ENCODE data around the gene RPUSD1. TPM values are rescaled to one million over a fixed set of nuclear protein-coding genes. Genes with fewer than 3 reads are reported as not detected.

Gene RPUSD1
- total RNA-seq, 1 experiment from 2014 or later: 45.1 TPM

DNA sequence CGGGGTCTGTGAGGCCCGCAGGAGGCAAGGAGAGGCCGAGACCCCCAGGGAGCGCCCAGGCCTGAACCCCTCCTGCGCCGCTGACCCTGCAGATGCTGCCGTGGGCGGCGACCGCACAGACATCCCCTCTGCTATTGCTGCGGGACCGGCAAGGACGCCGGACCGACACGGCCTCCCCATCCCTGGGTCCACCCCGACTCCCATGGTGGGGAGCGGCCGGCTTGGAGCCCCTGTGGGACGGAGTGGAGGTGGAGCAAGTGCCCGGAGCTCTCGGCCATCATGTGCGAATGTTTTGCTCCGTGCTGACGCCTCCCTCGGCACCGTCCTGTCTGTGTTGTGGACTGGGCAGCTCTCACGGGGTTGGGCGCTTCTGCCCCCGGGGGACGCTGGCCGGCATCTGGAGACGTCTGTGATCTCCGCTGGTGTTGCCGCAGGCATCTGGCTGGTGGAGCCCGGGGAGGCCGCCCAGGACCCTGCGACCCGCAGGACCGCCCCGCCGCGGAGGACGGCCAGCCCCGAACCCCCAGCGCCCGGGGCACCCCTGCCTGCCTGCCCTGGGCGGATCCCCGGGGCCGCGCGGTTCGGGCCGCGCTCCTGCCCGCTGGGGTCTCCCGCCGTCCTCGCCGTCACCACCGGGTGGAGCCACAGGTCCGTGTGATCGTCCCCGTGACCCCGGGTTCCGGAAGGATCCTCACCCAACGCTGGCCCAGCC, 25.2 kb upstream of the RPUSD1 start (continued):
- TF ChIP-seq, protein P1, sequence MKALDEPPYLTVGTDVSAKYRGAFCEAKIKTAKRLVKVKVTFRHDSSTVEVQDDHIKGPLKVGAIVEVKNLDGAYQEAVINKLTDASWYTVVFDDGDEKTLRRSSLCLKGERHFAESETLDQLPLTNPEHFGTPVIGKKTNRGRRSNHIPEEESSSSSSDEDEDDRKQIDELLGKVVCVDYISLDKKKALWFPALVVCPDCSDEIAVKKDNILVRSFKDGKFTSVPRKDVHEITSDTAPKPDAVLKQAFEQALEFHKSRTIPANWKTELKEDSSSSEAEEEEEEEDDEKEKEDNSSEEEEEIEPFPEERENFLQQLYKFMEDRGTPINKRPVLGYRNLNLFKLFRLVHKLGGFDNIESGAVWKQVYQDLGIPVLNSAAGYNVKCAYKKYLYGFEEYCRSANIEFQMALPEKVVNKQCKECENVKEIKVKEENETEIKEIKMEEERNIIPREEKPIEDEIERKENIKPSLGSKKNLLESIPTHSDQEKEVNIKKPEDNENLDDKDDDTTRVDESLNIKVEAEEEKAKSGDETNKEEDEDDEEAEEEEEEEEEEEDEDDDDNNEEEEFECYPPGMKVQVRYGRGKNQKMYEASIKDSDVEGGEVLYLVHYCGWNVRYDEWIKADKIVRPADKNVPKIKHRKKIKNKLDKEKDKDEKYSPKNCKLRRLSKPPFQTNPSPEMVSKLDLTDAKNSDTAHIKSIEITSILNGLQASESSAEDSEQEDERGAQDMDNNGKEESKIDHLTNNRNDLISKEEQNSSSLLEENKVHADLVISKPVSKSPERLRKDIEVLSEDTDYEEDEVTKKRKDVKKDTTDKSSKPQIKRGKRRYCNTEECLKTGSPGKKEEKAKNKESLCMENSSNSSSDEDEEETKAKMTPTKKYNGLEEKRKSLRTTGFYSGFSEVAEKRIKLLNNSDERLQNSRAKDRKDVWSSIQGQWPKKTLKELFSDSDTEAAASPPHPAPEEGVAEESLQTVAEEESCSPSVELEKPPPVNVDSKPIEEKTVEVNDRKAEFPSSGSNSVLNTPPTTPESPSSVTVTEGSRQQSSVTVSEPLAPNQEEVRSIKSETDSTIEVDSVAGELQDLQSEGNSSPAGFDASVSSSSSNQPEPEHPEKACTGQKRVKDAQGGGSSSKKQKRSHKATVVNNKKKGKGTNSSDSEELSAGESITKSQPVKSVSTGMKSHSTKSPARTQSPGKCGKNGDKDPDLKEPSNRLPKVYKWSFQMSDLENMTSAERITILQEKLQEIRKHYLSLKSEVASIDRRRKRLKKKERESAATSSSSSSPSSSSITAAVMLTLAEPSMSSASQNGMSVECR (CRISPR knock-in tag; IDR thresholded peaks at IDR 0.05; ENCODE audit: borderline replicate concordance): 0 out of 2 replicates have a peak, but pooled peaks have one; percentile 47
- TF ChIP-seq ATF6 (CRISPR knock-in tag; IDR thresholded peaks at IDR 0.05) (no peak), NR2C2 (CRISPR knock-in tag; IDR thresholded peaks at IDR 0.05) (no peak), SMAD3 (CRISPR knock-in tag; IDR thresholded peaks at IDR 0.05; ENCODE audit: borderline replicate concordance) (no peak), JUN (CRISPR knock-in tag; IDR thresholded peaks at IDR 0.05) (no peak), ZNF423 (CRISPR knock-in tag; IDR thresholded peaks at IDR 0.05) (peak; percentile 49; the same call in 1 of the 2 replicates), ZNF416 (CRISPR knock-in tag; IDR thresholded peaks at IDR 0.05) (no peak; the same call in 1 of the 2 replicates), ZNF512 (CRISPR knock-in tag; IDR thresholded peaks at IDR 0.05; ENCODE audit: borderline replicate concordance) (no peak), RORB (CRISPR knock-in tag; IDR thresholded peaks at IDR 0.05) (no peak), USF1 (CRISPR knock-in tag; IDR thresholded peaks at IDR 0.05) (no peak), ZNF671 (CRISPR knock-in tag; IDR thresholded peaks at IDR 0.05) (no peak), JAZF1 (CRISPR knock-in tag; IDR thresholded peaks at IDR 0.05) (no peak), TP53 (CRISPR knock-in tag; IDR thresholded peaks at IDR 0.05) (no peak), OVOL2 (CRISPR knock-in tag; IDR thresholded peaks at IDR 0.05; ENCODE audit: borderline replicate concordance) (no peak), ZNF138 (CRISPR knock-in tag; conservative IDR thresholded peaks at IDR 0.05) (no peak), CTCF (IDR thresholded peaks at IDR 0.05) (peak; percentile 50; the same call in 1 of the 2 replicates), ZNF121 (CRISPR knock-in tag; IDR thresholded peaks at IDR 0.05) (no peak), FOXP1 (CRISPR knock-in tag; IDR thresholded peaks at IDR 0.05; ENCODE audit: borderline replicate concordance) (peak; percentile 78; the same call in 1 of the 2 replicates), GABPB1 (CRISPR knock-in tag; IDR thresholded peaks at IDR 0.05) (no peak)
- TF ChIP-seq, protein P2, sequence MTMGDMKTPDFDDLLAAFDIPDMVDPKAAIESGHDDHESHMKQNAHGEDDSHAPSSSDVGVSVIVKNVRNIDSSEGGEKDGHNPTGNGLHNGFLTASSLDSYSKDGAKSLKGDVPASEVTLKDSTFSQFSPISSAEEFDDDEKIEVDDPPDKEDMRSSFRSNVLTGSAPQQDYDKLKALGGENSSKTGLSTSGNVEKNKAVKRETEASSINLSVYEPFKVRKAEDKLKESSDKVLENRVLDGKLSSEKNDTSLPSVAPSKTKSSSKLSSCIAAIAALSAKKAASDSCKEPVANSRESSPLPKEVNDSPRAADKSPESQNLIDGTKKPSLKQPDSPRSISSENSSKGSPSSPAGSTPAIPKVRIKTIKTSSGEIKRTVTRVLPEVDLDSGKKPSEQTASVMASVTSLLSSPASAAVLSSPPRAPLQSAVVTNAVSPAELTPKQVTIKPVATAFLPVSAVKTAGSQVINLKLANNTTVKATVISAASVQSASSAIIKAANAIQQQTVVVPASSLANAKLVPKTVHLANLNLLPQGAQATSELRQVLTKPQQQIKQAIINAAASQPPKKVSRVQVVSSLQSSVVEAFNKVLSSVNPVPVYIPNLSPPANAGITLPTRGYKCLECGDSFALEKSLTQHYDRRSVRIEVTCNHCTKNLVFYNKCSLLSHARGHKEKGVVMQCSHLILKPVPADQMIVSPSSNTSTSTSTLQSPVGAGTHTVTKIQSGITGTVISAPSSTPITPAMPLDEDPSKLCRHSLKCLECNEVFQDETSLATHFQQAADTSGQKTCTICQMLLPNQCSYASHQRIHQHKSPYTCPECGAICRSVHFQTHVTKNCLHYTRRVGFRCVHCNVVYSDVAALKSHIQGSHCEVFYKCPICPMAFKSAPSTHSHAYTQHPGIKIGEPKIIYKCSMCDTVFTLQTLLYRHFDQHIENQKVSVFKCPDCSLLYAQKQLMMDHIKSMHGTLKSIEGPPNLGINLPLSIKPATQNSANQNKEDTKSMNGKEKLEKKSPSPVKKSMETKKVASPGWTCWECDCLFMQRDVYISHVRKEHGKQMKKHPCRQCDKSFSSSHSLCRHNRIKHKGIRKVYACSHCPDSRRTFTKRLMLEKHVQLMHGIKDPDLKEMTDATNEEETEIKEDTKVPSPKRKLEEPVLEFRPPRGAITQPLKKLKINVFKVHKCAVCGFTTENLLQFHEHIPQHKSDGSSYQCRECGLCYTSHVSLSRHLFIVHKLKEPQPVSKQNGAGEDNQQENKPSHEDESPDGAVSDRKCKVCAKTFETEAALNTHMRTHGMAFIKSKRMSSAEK (CRISPR knock-in tag; IDR thresholded peaks at IDR 0.05; ENCODE audit: borderline replicate concordance): no peak
- TF ChIP-seq, protein P3, sequence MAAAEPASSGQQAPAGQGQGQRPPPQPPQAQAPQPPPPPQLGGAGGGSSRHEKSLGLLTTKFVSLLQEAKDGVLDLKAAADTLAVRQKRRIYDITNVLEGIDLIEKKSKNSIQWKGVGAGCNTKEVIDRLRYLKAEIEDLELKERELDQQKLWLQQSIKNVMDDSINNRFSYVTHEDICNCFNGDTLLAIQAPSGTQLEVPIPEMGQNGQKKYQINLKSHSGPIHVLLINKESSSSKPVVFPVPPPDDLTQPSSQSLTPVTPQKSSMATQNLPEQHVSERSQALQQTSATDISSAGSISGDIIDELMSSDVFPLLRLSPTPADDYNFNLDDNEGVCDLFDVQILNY (CRISPR knock-in tag; IDR thresholded peaks at IDR 0.05): 0 out of 2 replicates have a peak, but pooled peaks have one; percentile 55
